H1 (cell line): ENCODE data around the gene CD276. TPM values are rescaled to one million over a fixed set of nuclear protein-coding genes. Genes with fewer than 3 reads are reported as not detected.
A peak's percentile ranks its signal among the peaks of the same experiment; 100 is the strongest.

Source experiments
- CTCF ChIA-PET: fragments of 300-600 bp; sonication (Branson Sonifier 250); formaldehyde crosslinking; loops from one replicate; lab custom pipeline; 2021; ENCODE audit not compliant: partially characterized antibody; lab: Charles Lee
- POLR2A ChIA-PET: fragments of 300-600 bp; sonication (Branson Sonifier 250); formaldehyde crosslinking; loops from one replicate; lab custom pipeline; 2021; ENCODE audit warnings: inconsistent platforms; ENCODE audit not compliant: partially characterized antibody; lab: Charles Lee
- DNase-seq, 2 experiments: peaks; one replicate each; pipeline versions ENCODE4 v3.0.0 to v3.0.0-alpha.2; 2010 to 2022; ENCODE audit warnings: low spot score in 2 of 2, low read depth in 1 of 2, mixed read lengths in 1 of 2
- FAIRE-seq: peaks from 2 replicates; lab custom pipeline; 2011; peaks lifted over from hg19 to GRCh38; lab: Jason Lieb, UNC
- H2AFZ ChIP-seq: 2 replicates; pipeline ENCODE4 v1.8.1; 2012; ENCODE audit warnings: low read length, inconsistent platforms
- H2AK5ac ChIP-seq: 2 replicates; pipeline ENCODE4 v1.6.1; 2013; ENCODE audit warnings: low read depth, low read length
- H2BK120ac ChIP-seq: replicated peaks from 2 replicates; pipeline ENCODE3; 2013; ENCODE audit warnings: low read depth, low read length, inconsistent platforms
- H2BK12ac ChIP-seq: 2 replicates; pipeline ENCODE4 v1.6.1; 2013; ENCODE audit warnings: low read depth, low read length
- H2BK15ac ChIP-seq: 2 replicates; pipeline ENCODE4 v1.6.1; 2013; ENCODE audit warnings: low read length
- H2BK20ac ChIP-seq: 2 replicates; pipeline ENCODE4 v1.6.1; 2013; ENCODE audit warnings: low read length
- H2BK5ac ChIP-seq: 2 replicates; pipeline ENCODE4 v1.6.1; 2013; ENCODE audit warnings: low read depth, low read length
- H3K14ac ChIP-seq: 2 replicates; pipeline ENCODE4 v1.6.1; 2013; ENCODE audit warnings: inconsistent platforms; ENCODE audit not compliant: insufficient read length
- H3K18ac ChIP-seq: 2 replicates; pipeline ENCODE4 v1.6.1; 2013; ENCODE audit warnings: low read length; ENCODE audit errors: extremely low read depth
- H3K23ac ChIP-seq: 2 replicates; pipeline ENCODE4 v1.6.1; 2013; ENCODE audit warnings: inconsistent platforms; ENCODE audit not compliant: insufficient read length
- H3K23me2 ChIP-seq: 2 replicates; pipeline ENCODE4 v1.6.1; 2013; ENCODE audit warnings: low read depth, low read length
- H3K27ac ChIP-seq: 2 replicates; pipeline ENCODE4 v1.6.1; 2011; ENCODE audit warnings: low read depth, low read length, inconsistent platforms
- H3K27me3 ChIP-seq, 4 experiments: replicated peaks in 1 of 4; 1 replicate in 1 of 4; 2 replicates in 3 of 4; pipeline versions ENCODE4 v1.6.1 to v1.8.1; 2011 to 2013; ENCODE audit warnings: low read length in 3 of 4, mild to moderate bottlenecking in 3 of 4, inconsistent platforms in 2 of 4, mixed read lengths in 2 of 4, moderate library complexity in 1 of 4; ENCODE audit not compliant: control insufficient read depth in 3 of 4, insufficient read depth in 3 of 4; ENCODE audit errors: extremely low read depth in 1 of 4
- H3K36me3 ChIP-seq, 4 experiments: 2 replicates each; pipeline versions ENCODE4 v1.6.1 to v1.8.1; 2011 to 2013; ENCODE audit warnings: mild to moderate bottlenecking in 4 of 4, low read length in 3 of 4, moderate library complexity in 2 of 4, control low read depth in 1 of 4, inconsistent platforms in 1 of 4; ENCODE audit not compliant: insufficient read depth in 4 of 4, control insufficient read depth in 2 of 4
- H3K4ac ChIP-seq: replicated peaks from 2 replicates; pipeline ENCODE3; 2013; ENCODE audit warnings: low read length, low read depth, mixed read lengths, inconsistent platforms; ENCODE audit not compliant: insufficient read length
- H3K4me1 ChIP-seq, 4 experiments: replicated peaks in 1 of 4; 1 replicate in 1 of 4; 2 replicates in 3 of 4; pipeline versions ENCODE4 v1.6.1 to v1.8.1; 2011 to 2013; ENCODE audit warnings: low read length in 3 of 4, inconsistent platforms in 2 of 4, mixed read lengths in 1 of 4; ENCODE audit not compliant: insufficient read depth in 4 of 4, control insufficient read depth in 3 of 4
- H3K4me2 ChIP-seq, 2 experiments: 2 replicates each; pipeline versions ENCODE4 v1.6.1 to v1.8.1; 2011 to 2013; ENCODE audit warnings: low read depth in 2 of 2, low read length in 2 of 2, control low read depth in 1 of 2, inconsistent platforms in 1 of 2, mild to moderate bottlenecking in 1 of 2; ENCODE audit not compliant: insufficient read depth in 1 of 2
- H3K4me3 ChIP-seq, 4 experiments: fragments of 200-600, 300-600 bp in 1 of 4; sonication (generic), shearing (Covaris generic), sonication (Bioruptor Twin) in 1 of 4; 2 replicates each; pipeline versions ENCODE4 v1.5.1 to v1.8.1; 2011 to 2016; ENCODE audit warnings: low read length in 4 of 4, low read depth in 3 of 4, control low read depth in 2 of 4, inconsistent platforms in 2 of 4, mild to moderate bottlenecking in 2 of 4, mixed read lengths in 1 of 4, moderate library complexity in 1 of 4; ENCODE audit not compliant: insufficient read depth in 2 of 4; ENCODE audit errors: extremely low read depth in 1 of 4
- H3K56ac ChIP-seq: replicated peaks from 2 replicates; pipeline ENCODE3; 2013; ENCODE audit warnings: low read depth, mild to moderate bottlenecking, mixed read lengths, low read length, inconsistent platforms; ENCODE audit not compliant: insufficient read length
- H3K79me1 ChIP-seq: 2 replicates; pipeline ENCODE4 v1.6.1; 2013; ENCODE audit warnings: low read depth, low read length, control low read depth
- H3K79me2 ChIP-seq, 2 experiments: 2 replicates each; pipeline versions ENCODE4 v1.6.1 to v1.8.1; 2012 to 2013; ENCODE audit warnings: low read length in 2 of 2, mild to moderate bottlenecking in 2 of 2, inconsistent platforms in 1 of 2; ENCODE audit not compliant: insufficient read depth in 2 of 2, control insufficient read depth in 1 of 2
- H3K9ac ChIP-seq, 4 experiments: replicated peaks in 1 of 4; 1 replicate in 1 of 4; 2 replicates in 3 of 4; pipeline versions ENCODE4 v1.6.1 to v1.8.1; 2011 to 2013; ENCODE audit warnings: low read depth in 3 of 4, low read length in 3 of 4, control low read depth in 2 of 4, mild to moderate bottlenecking in 2 of 4, moderate library complexity in 2 of 4, inconsistent platforms in 1 of 4; ENCODE audit errors: extremely low read depth in 1 of 4
- H3K9me3 ChIP-seq, 2 experiments: 2 replicates each; pipeline versions ENCODE4 v1.6.1 to v1.8.1; 2012 to 2013; ENCODE audit warnings: mild to moderate bottlenecking in 2 of 2, moderate library complexity in 2 of 2, control low read depth in 1 of 2, inconsistent platforms in 1 of 2, low read depth in 1 of 2, low read length in 1 of 2, mixed read lengths in 1 of 2; ENCODE audit not compliant: insufficient read depth in 2 of 2
- H4K20me1 ChIP-seq, 2 experiments: replicated peaks in 1 of 2; 2 replicates each; pipeline versions ENCODE3 to v1.8.1; 2011 to 2013; ENCODE audit warnings: inconsistent platforms in 2 of 2, low read length in 2 of 2, mild to moderate bottlenecking in 1 of 2; ENCODE audit not compliant: insufficient read depth in 2 of 2, control insufficient read depth in 1 of 2
- H4K5ac ChIP-seq: 2 replicates; pipeline ENCODE4 v1.6.1; 2013; ENCODE audit warnings: low read length, low read depth, mixed read lengths, inconsistent platforms; ENCODE audit not compliant: insufficient read length
- H4K8ac ChIP-seq: 2 replicates; pipeline ENCODE4 v1.8.0; 2013; ENCODE audit warnings: mild to moderate bottlenecking, moderate library complexity, low read length, inconsistent platforms; ENCODE audit not compliant: insufficient read depth; ENCODE audit errors: extremely low read depth
- H4K91ac ChIP-seq: replicated peaks from 2 replicates; pipeline ENCODE3; 2013; ENCODE audit warnings: low read length, mixed read lengths, inconsistent platforms; ENCODE audit not compliant: insufficient read length
- WGBS, 2 experiments: shearing (Covaris generic) in 1 of 2; methylation state at CpG; one replicate each; pipeline versions ENCODE4 v1.1.6 to v1.1.7; 2013 to 2015; ENCODE audit warnings: low lambda C conversion rate in 2 of 2, mixed read lengths in 2 of 2, inconsistent platforms in 1 of 2, low coverage in 1 of 2, missing lambda C conversion rate in 1 of 2; ENCODE audit not compliant: insufficient replicate concordance in 2 of 2, insufficient coverage in 1 of 2, insufficient read length in 1 of 2; ENCODE audit errors: extremely low coverage in 1 of 2, missing lambda C conversion rate in 1 of 2; 5-methylcytosine and 5-hydroxymethylcytosine counted together
- polyA plus RNA-seq, 7 experiments: library from polyadenylated mRNA; depleted of rRNA in 3 of 7; stranded (reverse) in 5 of 7; unstranded in 2 of 7; fragments of >200 nt in 5 of 7; fragments of 200-250 nt in 2 of 7; gene quantifications; 1 replicate in 5 of 7; 2 replicates in 1 of 7; 4 replicates in 1 of 7; pipeline versions ENCODE4 v1.2.1 to v1.2.3, GENCODE V29; 2011 to 2013; ENCODE audit warnings: missing spikeins in 2 of 7, mixed read lengths in 2 of 7
- total RNA-seq: library from RNA; stranded (reverse); fragmentation: NEBNext Ultra II Directional; extraction: Animal tissue kit (Norgen Biotek cat#: 25700); gene quantifications from 2 replicates; pipeline ENCODE4 v1.2.1, GENCODE V29; 2021

The CD276 gene
- total and polyA plus RNA-seq, 2 of the 8 experiments (the other 6 are each of a cell fraction or from before 2014, with no cell fraction given) = 156 to 158 TPM

DNA sequence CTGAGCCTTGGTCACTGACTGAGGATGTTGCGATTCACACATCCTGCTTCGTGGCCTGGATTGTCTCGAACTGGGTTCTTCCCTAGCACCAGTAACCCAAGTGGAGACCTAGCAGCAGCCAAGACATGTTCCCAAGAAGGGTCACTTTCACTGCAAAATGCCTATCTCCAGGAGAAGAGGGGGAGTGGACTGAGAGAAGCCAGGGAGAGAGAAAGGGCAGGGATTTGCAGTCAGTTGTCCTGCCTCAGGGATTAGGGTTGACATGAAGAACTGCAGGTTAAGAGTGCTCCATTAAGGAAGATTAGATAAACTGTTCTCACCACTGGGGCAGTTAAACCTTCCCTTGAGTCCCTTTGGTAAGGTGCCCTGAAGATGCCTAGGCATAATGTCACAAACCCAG, 5.7 kb upstream of the CD276 start:
- H2BK20ac ChIP-seq = no peak overlapping the region
- CTCF ChIA-PET = interaction anchor here (1.1 to 15.1 kb wide), 13 partner anchors 9 to 213 kb away, joined by 3 to 496 read pairs (median 9); partner anchors contain the start of gene NPTN
- H3K9me3 ChIP-seq = no peaks in the 10 kb centered on the region
- H3K14ac ChIP-seq = no peak overlapping the region
- H2AK5ac ChIP-seq = no peak overlapping the region
- no peak overlapping the region for H3K56ac ChIP-seq
- H4K91ac ChIP-seq = no peak overlapping the region
- H4K5ac ChIP-seq = no peak overlapping the region
- no peaks in the 10 kb centered on the region; a peak in 1 of 7 replicates for H3K27me3 ChIP-seq
- no peak overlapping the region for H3K4me2 ChIP-seq
- H3K79me2 ChIP-seq = no peaks in the 10 kb centered on the region
- FAIRE-seq = no peak
- H3K23me2 ChIP-seq = no peaks in the 10 kb centered on the region
- DNase-seq = peak in 1 of 2 experiments; percentile 22
- H3K18ac ChIP-seq = no peak overlapping the region
- H2AFZ ChIP-seq = no peak overlapping the region
- H3K4ac ChIP-seq = no peak overlapping the region
- no peak overlapping the region for H2BK120ac ChIP-seq
- no peaks in the 10 kb centered on the region for H3K79me1 ChIP-seq
- H3K23ac ChIP-seq = no peak overlapping the region
- H3K9ac ChIP-seq = no peak overlapping the region
- no peak overlapping the region for H3K27ac ChIP-seq
- H4K8ac ChIP-seq = no peak overlapping the region
- H4K20me1 ChIP-seq = no peaks in the 10 kb centered on the region
- H2BK15ac ChIP-seq = no peak overlapping the region
- WGBS, 2 experiments = 89% methylated on average over 3 of the region's 3 CpGs; no CpG with 5 or more reads in 1 of the 2 experiments
- no peaks in the 10 kb centered on the region for H3K36me3 ChIP-seq
- no peak overlapping the region for H3K4me3 ChIP-seq
- no peak overlapping the region for H2BK5ac ChIP-seq
- POLR2A ChIA-PET = interaction anchor here (1.5 to 1.8 kb wide), 2 partner anchors 8 to 22 kb away, joined by 3 to 10 read pairs; no protein-coding TSS in a partner anchor
- peaks cover 0 to 1% (median 0%) of the 10 kb centered on the region in 4 experiments; a peak in 2 of 7 replicates for H3K4me1 ChIP-seq
- no peak overlapping the region for H2BK12ac ChIP-seq
